H7 (cell line): ENCODE data around the gene DNM1. TPM values are rescaled to one million over a fixed set of nuclear protein-coding genes. Genes with fewer than 3 reads are reported as not detected.

Experiments
- DNase-seq: peaks from one replicate; pipeline ENCODE4 v3.0.0; 2012
- H3K27me3 ChIP-seq: 2 replicates; pipeline ENCODE4 v1.6.0; 2011; ENCODE audit warnings: mild to moderate bottlenecking, low read length; ENCODE audit not compliant: control insufficient read depth, insufficient read depth
- H3K36me3 ChIP-seq: replicated peaks from 2 replicates; pipeline ENCODE4 v1.5.1; 2011; ENCODE audit warnings: low read length; ENCODE audit not compliant: control insufficient read depth, insufficient read depth
- H3K4me3 ChIP-seq: 2 replicates; pipeline ENCODE4 v1.5.1; 2011; ENCODE audit warnings: low read depth, mild to moderate bottlenecking, control low read depth, low read length, moderate library complexity; ENCODE audit not compliant: insufficient read depth
- total RNA-seq: library from RNA; depleted of rRNA; stranded (reverse); fragments of >200 nt; shearing (Covaris generic); gene quantifications from 2 replicates; pipeline ENCODE4 v1.2.3, GENCODE V29; 2014

The DNM1 gene
- total RNA-seq, 1 experiment from 2014 or later, result 16.9 TPM

GRCh38 chr9:128254362-128254761, 51.2 kb downstream of the DNM1 start:
- no peak overlapping the region for H3K4me3 ChIP-seq
- H3K27me3 ChIP-seq, result no peaks in the 10 kb centered on the region
- peak; percentile 69 for DNase-seq
- H3K36me3 ChIP-seq, result peaks cover 12% of the 10 kb centered on the region

GRCh38 chr9:128254855-128255759, 51.9 kb downstream of the DNM1 start:
- Histone ChIP-seq H3K36me3 (peaks cover 13% of the 10 kb centered on the region), H3K4me3 (no peak overlapping the region), H3K27me3 (no peaks in the 10 kb centered on the region)
- peak; percentile 97 for DNase-seq

- DNase-seq, result no peak
- peaks cover 25% of the 10 kb centered on the region for H3K36me3 ChIP-seq
- no peak overlapping the region for H3K4me3 ChIP-seq
- H3K27me3 ChIP-seq, result no peaks in the 10 kb centered on the region
Measured at GRCh38 chr9:128257086-128257825, 54.1 kb downstream of the DNM1 start.

GRCh38 chr9:128257907-128258306, 54.7 kb downstream of the DNM1 start:
- Histone ChIP-seq H3K36me3 (peaks cover 30% of the 10 kb centered on the region), H3K27me3 (no peaks in the 10 kb centered on the region), H3K4me3 (no peak overlapping the region)
- no peak for DNase-seq

GRCh38 chr9:128258326-128258725, 55.1 kb downstream of the DNM1 start:
- Histone ChIP-seq H3K36me3 (peaks cover 31% of the 10 kb centered on the region), H3K27me3 (no peaks in the 10 kb centered on the region), H3K4me3 (no peak overlapping the region)
- DNase-seq, result no peak

GRCh38 chr9:128259156-128259555, 56.0 kb downstream of the DNM1 start:
- peaks cover 31% of the 10 kb centered on the region for H3K36me3 ChIP-seq
- DNase-seq, result peak; percentile 69
- H3K4me3 ChIP-seq, result no peak overlapping the region
- no peaks in the 10 kb centered on the region for H3K27me3 ChIP-seq

- Histone ChIP-seq H3K36me3 (peaks cover 33% of the 10 kb centered on the region), H3K4me3 (no peak overlapping the region), H3K27me3 (no peaks in the 10 kb centered on the region)
- DNase-seq, result no peak
Measured at GRCh38 chr9:128260340-128260739, 57.2 kb downstream of the DNM1 start.

GRCh38 chr9:128262687-128263086, 59.5 kb downstream of the DNM1 start:
- H3K36me3 ChIP-seq, result peaks cover 34% of the 10 kb centered on the region
- DNase-seq, result no peak
- no peak overlapping the region for H3K4me3 ChIP-seq
- no peaks in the 10 kb centered on the region for H3K27me3 ChIP-seq

GRCh38 chr9:128265348-128265847, 62.2 kb downstream of the DNM1 start:
- H3K4me3 ChIP-seq, result no peak overlapping the region
- H3K36me3 ChIP-seq, result peaks cover 27% of the 10 kb centered on the region

GRCh38 chr9:128266868-128267590, 63.9 kb downstream of the DNM1 start:
- no peak overlapping the region for H3K4me3 ChIP-seq

More at GRCh38 chr9:128265348-128265847, 62.2 kb downstream of the DNM1 start:
- no peaks in the 10 kb centered on the region for H3K27me3 ChIP-seq
- no peak for DNase-seq

GRCh38 chr9:128271112-128271511, 67.9 kb downstream of the DNM1 start:
- H3K4me3 ChIP-seq, result no peak overlapping the region
- no peaks in the 10 kb centered on the region for H3K27me3 ChIP-seq
- no peak for DNase-seq
- H3K36me3 ChIP-seq, result peaks cover 18% of the 10 kb centered on the region

More at GRCh38 chr9:128266868-128267590, 63.9 kb downstream of the DNM1 start:
- peaks cover 24% of the 10 kb centered on the region for H3K36me3 ChIP-seq
- no peak for DNase-seq
- no peaks in the 10 kb centered on the region for H3K27me3 ChIP-seq

GRCh38 chr9:128271512-128271911, 68.3 kb downstream of the DNM1 start:
- H3K36me3 ChIP-seq, result peaks cover 17% of the 10 kb centered on the region

GRCh38 chr9:128274245-128274644, 71.1 kb downstream of the DNM1 start:
- no peak overlapping the region for H3K4me3 ChIP-seq
- no peak for DNase-seq

More at GRCh38 chr9:128271512-128271911, 68.3 kb downstream of the DNM1 start:
- H3K4me3 ChIP-seq, result no peak overlapping the region
- H3K27me3 ChIP-seq, result no peaks in the 10 kb centered on the region
- DNase-seq, result no peak

More at GRCh38 chr9:128274245-128274644, 71.1 kb downstream of the DNM1 start:
- Histone ChIP-seq H3K27me3 (no peaks in the 10 kb centered on the region), H3K36me3 (peaks cover 13% of the 10 kb centered on the region)
